GM19324 (cell line): ENCODE measurements around the gene NENF.
"Not testable (repeated sequence)": the region's sequence is repeated elsewhere in the genome, so short reads cannot be mapped to it uniquely, and the experiment has no call there.

Source experiments
- ATAC-seq: cut with Tn5 transposase; IDR thresholded peaks from one replicate; pipeline ENCODE4 v1.9.1; 2021; ENCODE audit warnings: mild to moderate bottlenecking, moderate library complexity; ENCODE audit not compliant: unreplicated experiment, low FRiP score

Gene NENF

DNA sequence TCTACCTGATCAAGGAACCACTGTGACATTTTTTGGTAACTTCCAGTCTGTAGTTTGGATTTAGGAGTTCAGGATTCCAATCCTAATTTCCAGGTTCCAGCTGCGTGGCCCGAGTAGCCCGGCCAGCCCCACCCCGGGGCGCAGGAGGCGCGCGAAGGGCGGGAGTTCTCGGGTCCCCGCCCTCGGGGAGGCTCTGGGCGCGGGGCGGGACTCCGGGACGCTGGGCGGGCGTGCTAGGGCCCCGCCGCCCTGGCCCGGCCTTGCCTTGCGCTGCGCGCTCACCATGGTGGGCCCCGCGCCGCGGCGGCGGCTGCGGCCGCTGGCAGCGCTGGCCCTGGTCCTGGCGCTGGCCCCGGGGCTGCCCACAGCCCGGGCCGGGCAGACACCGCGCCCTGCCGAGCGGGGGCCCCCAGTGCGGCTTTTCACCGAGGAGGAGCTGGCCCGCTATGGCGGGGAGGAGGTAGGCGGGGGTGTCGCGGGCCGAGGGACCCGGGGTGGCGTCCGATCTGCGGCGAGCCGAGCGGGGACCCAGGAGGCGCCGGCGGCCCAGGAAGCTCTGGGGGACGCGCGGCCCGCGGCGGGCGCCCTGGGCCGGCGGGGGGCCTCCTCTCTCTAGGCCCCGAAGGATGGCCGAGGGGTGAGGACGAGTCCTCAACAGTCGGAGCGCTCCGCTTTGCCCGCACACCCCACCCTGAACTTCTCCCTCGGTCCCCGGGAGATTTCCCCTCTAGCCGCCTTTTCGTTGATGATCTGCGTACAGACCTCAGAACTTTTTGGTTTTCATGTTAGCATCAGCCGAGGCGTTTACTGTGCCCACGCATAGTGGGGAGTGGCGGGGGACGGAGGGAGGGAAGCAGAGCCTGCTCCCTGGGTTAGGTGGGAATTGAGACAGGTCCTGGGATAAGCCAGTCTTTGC lies at the start of gene NENF:
Gene NENF (plus strand): TSS at position 260 of the 916 bp plus-strand sequence. CDS start 24 bp downstream, at position 284.
- peak; percentile 99 for ATAC-seq

DNA sequence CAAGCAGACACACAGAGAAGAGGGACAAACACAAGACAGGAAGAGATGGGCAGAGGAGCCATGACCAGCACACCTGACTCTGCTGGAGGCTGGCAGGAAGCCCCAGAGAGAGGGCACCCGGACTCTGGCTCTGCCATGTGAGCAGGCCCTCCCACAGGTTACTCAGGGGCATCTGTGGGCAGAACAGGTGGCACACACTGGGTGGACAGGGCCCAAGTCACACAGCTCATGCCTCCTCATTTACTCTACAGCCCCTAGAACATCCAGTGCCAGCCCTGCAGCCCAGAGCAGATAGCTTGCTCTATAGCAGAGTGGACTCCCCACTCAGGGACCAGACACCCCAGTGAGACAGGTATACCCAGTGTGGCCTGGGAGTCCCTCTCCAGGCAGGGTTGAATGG lies 46.7 kb upstream of the NENF start:
- ATAC-seq, result no peak

DNA sequence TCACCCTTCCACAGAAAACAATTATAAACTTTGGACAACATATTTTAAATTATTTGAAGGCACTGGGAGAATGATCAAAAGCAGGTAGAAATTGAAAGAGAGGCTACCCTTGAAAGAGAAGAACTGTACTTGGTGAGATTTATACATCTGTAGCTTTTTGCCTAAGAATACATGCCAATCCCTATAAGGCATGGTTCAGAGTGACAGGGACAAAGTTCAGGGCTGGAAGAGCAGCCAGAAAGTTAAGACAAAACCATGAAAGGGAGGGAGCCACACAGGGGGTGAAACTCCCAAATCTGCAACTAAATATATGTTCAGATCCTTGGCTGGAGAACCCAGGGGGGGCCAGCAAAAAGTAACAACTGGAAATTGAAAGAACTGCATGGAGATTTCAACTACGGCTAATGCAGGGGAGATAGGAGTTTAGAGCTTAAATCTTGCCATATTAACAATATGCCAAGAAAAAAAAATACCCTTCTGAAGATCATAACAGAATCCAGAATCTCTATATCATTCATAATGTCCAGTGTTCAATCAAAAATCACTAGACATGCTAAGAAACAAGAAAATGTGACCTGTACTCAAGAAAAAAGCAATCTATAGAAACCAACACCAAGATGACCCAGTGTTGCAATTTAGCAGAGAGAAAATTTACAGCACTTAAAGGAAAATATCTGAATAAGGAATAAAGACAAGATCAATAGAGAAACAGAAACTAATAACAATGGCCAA lies 43.6 kb upstream of the NENF start:
- ATAC-seq, result no peak

DNA sequence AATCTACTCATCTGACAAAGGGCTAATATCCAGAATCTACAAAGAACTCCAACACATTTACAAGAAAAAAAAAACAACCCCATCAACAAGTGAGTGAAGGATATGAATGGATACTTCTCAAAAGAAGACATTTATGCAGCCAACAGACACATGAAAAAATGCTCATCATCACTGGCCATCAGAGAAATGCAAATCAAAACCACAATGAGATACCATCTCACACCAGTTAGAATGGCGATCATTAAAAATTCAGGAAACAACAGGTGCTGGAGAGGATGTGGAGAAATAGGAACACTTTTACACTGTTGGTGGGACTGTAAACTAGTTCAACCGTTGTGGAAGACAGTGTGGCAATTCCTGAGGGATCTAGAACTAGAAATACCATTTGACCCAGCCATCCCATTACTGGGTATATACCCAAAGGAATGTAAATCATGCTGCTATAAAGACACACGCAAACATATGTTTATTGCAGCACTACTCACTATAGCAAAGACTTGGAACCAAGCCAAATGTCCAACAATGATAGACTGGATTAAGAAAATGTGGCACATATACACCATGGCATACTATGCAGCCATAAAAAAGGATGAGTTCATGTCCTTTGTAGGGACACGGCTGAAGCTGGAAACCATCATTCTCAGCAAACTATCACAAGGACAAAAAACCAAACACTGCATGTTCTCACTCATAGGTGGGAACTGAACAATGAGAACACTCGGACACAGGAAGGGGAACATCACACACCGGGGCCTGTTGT lies 36.9 kb upstream of the NENF start:
- ATAC-seq, result not testable (repeated sequence)

DNA sequence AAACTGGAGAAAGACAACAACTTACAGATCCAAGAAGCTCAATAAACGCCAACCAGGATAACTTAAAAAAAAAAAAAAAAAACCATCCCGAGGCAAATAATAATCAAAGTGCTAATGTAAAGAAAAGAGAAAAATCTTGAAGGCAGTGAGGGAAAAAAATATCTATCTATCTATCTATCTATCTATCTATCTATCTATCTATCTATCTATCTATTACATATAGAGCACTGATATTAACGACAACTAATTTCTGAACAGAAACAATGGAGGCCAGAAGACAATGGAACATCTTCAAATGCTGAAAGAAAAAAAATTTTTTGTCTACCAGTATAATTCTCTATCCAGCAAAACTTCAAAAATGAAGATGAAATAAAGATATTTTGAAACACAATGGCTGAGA lies 36.1 kb upstream of the NENF start:
- ATAC-seq, result no peak

DNA sequence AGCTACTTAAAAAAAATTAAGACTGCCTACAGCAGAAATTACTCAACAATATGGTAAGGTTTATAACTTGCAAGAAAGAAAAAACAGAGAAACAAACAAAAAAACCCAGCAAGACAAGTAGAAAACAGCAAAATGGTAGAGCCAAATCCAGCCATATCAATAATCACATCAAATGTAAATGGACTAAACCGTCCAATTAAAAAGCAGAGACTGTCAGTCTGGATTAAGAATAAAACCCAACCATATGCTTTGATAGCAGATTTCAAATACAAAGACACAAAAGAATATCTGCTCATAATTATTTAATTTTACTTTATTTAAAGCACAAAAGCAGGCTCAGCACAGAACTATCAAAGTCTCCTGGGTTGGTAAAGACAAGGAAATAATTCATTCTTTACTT lies 35.5 kb upstream of the NENF start:
- ATAC-seq, result no peak

DNA sequence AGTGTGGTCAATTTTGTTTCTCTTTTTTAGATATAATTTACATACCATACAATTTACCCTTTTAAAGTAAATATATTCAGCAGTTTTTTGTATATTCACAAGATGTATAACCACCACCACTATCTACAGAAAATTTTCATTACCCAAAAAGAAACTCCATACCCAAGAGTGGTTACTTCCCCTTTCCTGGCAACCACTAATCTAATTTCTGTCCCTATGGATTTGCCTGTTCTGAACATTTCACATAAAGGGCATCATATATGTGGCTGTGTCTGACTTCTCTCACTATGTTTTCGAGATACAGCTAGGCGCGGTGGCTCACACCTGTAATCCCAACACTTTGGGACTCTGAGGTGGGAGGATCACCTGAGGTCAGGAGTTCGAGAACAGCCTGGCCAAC lies 31.7 kb upstream of the NENF start:
- ATAC-seq, result no peak

DNA sequence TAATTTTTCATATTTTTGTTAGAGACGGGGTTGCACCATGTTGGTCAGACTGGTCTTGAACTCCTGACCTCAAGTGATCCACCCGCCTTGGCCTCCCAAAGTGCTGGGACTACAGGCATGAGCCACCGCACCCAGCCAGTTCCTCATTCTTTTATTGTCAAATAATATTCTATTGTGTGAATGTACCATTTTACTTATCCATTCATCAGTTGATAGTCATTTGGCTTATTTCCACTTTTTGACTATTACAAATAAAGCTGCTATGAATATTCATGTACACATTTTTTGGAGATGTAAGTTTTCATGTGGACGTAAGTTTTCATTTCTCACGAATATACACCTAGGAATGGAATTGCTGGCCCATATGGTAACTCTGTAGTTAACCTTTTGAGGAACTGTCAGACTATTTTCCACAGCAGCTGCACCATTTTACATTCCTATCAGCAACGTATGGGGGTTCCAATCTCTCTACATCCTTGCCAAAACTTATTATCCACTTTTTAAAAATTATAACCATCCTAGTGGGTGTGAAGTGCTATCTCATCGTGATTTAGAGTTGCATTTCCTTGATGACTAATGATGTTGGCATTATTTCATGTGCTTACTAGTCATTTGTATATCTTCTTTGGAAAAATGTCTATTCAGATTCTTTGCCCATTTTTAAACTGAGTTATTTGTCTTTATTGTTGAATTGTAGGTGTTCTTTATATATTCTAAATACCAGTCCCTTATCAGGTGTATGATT lies 30.7 kb upstream of the NENF start:
- no peak for ATAC-seq

DNA sequence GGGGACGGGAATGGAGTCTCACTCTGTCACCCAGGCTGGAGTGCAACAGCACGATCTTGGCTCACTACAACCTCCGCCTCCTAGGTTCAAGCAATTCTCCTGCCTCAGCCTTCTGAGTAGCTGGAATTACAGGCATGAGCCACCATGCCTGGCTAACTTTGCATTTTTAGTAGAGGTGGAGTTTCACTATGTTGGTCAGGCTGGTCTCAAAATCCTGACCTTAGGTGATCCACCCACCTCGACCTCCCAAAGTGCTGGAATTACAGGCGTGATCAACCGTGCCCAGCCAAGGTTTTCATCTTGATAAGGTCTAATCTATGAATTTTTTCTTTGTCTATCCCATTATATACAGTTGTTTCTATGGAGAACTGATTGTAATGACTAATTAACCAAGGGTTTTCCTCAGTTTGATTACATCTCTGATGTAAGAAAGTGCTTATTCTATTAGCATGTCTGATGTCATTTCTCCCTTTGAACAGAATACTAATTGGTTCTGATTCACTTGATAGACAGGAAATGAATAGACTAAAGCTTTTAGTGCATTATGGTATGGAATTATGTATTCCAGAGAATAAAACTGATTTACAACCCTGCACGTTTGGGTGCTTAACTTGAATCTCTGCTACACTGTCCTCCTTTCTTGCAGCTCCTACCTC lies 29.9 kb upstream of the NENF start:
- ATAC-seq, result no peak

DNA sequence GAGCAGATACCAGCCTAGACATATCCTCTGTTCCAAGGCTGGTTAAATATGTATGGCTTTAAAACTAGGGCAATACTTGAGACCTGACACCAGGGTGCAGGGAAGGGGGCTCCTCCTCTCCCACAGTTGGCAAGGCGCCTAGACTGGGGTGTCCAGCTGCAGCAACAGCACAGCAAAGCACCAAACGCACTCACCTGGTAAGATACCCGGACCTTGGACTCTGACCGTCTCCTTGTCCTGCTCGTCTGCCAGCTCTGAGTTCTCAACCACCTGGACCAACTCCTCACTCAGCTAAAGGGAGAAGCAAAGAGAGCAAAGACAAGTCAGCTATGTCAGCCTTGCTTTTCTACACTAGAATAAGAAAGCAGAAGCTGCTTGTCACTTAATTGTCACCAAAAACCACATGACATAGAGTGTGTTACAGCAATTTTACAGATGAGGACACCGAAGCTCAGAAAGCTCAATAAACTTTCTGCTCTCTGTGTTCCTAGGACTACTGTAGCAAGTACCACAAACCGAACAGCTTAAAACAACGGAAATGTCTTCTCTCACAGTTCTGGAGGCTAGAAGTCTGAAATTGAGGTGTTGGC lies 22.4 kb upstream of the NENF start:
- no peak for ATAC-seq

DNA sequence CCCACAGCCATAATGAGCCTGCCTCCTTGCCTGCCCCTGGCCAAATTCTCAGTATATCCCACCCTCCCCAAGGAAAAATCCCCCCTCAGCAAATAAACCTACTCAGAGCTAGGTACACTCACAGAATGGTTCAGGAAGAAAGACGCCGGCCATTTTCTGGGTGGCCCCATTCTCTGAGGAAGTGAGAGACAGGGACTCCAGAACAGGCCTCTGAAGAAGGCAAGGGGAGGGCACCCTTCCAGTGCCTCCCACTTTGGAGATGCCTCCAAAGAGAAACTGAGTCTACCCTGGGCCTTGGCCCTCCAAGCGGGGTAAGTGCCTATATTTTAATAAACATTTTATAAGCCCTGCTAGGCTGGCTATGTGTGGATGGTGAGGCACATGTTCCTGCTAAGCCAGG lies 20.3 kb upstream of the NENF start:
- ATAC-seq, result no peak

DNA sequence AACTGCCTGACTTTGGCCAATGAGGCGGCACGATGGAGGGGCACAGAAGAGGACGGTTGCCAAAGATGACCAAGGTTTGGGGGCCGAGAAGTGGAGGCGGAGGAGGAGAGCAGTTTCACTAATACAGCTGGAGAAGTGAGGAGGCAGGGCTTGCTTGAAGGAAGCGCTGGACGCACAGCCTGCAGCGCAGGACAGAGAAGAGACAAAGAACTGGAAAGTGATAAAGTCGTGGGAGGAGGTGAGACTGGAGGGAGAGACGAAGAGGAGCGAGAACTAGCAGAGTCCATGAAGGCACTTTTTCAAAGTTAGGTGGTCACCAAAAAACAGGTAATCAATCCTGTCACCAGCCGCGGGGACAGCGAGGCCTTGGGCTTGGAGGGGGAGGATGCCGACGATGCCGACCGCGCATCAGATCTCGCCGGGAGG lies 18.8 kb upstream of the NENF start:
- ATAC-seq, result peak; percentile 3

DNA sequence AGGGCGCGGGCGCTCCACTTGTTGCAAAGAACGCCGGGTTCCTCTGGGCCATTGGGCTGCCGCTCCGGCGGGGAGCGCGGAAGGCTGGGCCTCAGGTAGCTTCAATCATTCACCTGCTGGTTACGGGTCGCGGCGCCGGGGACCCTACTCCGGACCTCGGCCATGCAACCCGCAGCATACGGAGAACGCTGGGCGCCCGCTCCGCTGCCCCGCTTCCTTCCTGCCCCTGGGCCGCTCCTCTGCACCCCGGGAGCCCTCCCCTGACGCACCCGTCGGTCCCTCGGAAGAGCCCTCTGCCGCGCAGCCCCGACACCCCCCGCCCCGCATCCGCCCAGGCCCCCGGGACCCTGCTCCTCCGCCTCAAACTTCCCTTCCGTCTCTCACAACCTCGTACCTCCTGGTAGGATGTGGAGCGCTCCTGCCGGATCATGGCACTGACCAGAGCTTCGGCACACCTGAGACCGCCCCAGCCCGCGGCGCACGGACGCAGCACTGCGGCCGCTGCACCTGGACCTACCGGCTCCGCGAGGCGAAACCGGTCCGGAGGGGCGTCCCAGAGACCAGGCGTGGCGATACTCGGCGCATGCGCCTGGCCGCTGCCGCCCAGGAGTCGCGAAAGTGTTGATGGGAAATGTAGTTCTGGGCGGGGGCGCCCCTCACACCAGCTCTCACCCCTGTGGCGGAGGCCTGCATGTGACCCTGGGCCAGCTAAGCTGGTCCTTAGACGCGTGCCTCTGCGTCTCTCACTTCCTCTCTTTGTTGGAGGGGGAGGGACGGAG lies 18.2 kb upstream of the NENF start, which contains the start of gene PACC1:
Gene PACC1 (minus strand): TSS at position 559 of the 779 bp plus-strand sequence. CDS start 129 bp downstream, at position 430.
- ATAC-seq, result peak; percentile 95

DNA sequence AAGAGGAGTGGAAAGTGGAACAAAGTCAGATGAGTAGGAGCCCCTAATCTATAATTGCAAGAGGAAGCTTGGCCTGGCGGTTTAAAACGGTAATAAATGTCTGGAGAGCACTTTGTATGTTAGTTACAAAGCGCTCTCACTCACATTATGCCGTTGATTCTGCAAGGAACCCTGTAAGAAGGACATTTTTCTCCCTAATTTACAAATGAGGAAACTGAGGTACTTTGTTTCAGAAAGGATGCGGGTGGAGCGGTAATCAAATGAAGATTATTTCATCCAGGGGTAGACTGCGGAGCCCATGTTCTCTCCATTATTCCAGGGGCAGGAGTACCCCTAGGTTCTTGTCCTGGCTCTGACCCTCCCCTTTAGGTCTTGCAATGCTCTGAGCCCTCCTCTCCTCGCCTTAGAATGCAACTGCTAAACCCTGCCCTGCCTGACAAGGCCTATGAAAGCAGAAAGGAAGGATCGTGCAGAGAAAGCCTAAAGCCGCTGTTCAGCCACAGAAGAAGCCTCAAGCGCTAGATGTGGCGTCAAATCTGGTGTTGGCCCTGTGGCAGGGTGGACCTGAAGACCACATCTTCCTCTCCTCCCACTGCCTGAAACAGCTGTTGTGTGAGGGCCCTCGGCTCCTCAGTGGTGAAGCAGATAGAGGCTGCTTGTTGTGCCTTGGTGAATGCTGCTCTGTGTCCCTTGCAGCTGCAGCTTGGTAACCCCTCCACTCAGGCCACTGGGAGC lies 17.4 kb upstream of the NENF start:
- ATAC-seq, result no peak

DNA sequence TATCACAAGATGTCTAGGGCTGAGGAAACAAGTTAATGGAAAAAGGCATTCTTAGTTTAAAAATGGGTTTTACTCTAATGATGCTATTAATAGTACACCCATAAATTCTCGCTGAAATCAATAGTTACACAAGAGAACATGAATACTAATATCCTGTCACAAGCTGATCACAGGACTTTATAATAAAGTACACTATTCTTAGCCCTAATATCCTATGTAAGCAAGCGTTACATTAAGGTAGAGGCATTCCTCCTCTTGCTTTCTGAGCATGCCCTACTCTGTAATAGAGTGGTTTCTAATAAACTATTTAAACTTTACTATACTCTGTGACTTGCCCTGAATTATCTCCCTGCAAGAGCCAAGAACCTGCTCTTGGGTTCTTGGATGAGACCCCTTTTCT lies 11.6 kb upstream of the NENF start:
- no peak for ATAC-seq

DNA sequence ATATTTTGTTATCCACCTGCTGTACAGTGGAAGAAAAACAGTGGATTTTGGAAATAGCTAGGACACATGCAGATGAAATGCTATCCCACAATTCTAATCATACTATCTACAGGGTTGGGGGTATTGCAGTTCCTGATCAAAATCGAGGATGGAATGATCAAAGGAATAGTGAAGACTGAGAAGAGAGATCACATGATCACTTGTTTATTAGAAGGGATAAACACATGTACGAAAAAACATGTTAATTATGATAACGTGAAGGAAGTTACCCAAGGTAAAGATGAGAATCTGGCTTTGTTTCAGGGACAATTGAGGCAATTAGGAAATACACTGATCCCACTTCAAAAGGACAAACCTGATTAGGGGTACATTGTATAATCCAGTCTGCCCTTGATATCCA lies 8.8 kb upstream of the NENF start:
- ATAC-seq, result no peak

DNA sequence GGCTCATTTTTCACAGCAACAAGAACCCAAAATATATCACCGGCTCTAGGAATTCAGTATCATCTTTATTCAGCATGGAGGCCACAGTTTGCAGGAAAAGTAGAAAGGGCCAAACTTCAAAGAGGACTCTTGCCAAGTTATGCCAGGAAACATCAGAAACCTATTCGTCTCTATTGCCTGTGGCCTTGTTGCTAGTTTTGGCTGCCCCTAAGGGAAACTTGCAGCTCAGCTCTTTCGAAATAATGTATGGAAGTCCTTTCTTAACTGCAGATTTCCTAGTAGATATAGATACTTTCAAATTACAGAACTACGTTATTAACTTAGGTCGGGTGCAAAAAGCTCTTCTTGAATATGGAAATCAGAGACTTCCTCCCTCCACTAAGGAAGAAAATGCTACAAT lies 4.2 kb upstream of the NENF start:
- ATAC-seq, result no peak

DNA sequence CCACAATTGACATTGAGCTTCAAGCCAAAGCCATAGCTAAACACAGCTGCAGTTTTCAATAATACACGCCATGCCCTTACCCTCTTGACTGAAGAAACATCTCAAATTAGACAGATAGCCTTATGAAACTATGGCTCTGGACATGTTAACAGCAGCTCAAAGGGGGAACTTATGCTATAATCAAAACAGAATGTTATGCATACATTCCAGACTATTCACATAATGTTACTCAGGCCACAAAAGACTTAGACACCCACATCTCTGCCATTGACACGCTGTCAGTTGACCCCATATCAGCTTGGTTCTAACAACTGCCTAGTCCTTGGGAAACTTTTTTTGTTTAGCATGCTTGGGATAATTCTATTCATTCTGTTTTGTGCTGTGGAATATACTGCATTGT lies 2.3 kb upstream of the NENF start:
- no peak for ATAC-seq
